Memory B cell (primary cell): ENCODE results near the gene FRMPD4.

Experiments
- ATAC-seq: fragments of 150-1000 bp; cut with Tn5 transposase; 2 replicates; pipeline ENCODE4 v1.10.0; 2021; ENCODE audit warnings: low read depth, mild to moderate bottlenecking, moderate library complexity
- DNase-seq, 2 donors: peaks; one replicate each; pipeline ENCODE4 v3.0.0; 2022; ENCODE audit warnings: low spot score in 2 of 2
- H3K27ac Mint-ChIP-seq: one replicate; pipeline ENCODE4 v1.8.0; 2022; ENCODE audit warnings: mild to moderate bottlenecking, moderate library complexity, mixed read lengths
- H3K27me3 Mint-ChIP-seq: one replicate; pipeline ENCODE4 v1.8.0; 2022; ENCODE audit warnings: mixed read lengths
- H3K36me3 Mint-ChIP-seq: one replicate; pipeline ENCODE4 v1.8.0; 2022; ENCODE audit warnings: mild to moderate bottlenecking, mixed read lengths
- H3K4me1 Mint-ChIP-seq: one replicate; pipeline ENCODE4 v1.8.0; 2022; ENCODE audit warnings: mixed read lengths
- H3K4me3 Mint-ChIP-seq: one replicate; pipeline ENCODE4 v1.8.0; 2022; ENCODE audit warnings: mild to moderate bottlenecking, moderate library complexity, mixed read lengths
- H3K9me3 Mint-ChIP-seq: one replicate; pipeline ENCODE4 v1.8.0; 2022; ENCODE audit warnings: mixed read lengths

Gene FRMPD4

DNA sequence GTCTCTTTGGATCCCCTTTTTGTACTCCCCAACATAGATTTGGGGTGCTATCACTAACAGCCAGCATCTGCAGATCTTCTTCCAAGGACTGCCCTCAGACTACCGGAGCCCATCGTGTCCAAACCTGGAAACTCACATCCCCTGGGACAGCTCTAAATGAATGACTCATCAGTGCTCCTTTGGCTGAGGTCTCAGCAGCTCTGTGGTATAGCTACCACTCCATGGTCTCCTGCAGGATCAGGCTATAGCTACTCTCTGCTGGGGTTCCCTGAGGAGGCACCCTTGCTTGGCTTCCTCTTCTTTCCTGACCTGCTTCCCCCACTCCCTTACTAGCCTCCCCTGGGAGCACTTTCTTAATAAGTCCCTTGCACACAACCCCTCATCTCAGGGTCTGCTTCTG is 555.5 kb downstream of the FRMPD4 start:
- ATAC-seq (no peak), DNase-seq (no peak)
- H3K27ac Mint-ChIP-seq: no peak overlapping the region
- H3K36me3 Mint-ChIP-seq: no peaks in the 10 kb centered on the region
- H3K27me3 Mint-ChIP-seq: peaks cover 1% of the 10 kb centered on the region
- H3K9me3 Mint-ChIP-seq: no peaks in the 10 kb centered on the region
- H3K4me1 Mint-ChIP-seq: no peaks in the 10 kb centered on the region
- no peak overlapping the region for H3K4me3 Mint-ChIP-seq

DNA sequence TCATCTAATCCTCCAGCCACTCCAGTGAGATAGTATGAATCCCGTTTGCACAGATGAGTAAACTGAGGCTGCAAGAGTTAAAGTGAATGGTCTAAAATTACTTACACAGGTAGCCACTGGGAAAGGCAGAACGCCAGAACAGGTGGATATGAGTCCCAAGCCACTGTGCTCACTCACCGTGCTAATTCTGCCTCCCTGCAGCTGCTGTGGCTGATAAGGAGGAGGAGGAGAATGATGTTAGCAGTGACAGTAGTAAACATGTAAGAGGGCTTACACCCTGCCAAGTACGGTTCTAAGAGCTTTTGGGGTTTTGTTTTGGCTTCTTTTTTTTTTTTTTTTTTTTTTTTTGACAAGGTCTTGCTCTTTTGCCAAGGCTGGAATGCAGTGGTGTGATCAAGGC is 562.5 kb downstream of the FRMPD4 start:
- Mint-ChIP-seq H3K9me3 (no peaks in the 10 kb centered on the region), H3K27ac (no peak overlapping the region), H3K27me3 (no peaks in the 10 kb centered on the region), H3K4me3 (no peak overlapping the region), H3K36me3 (no peaks in the 10 kb centered on the region), H3K4me1 (no peaks in the 10 kb centered on the region)
- ATAC-seq (no peak), DNase-seq (no peak)

DNA sequence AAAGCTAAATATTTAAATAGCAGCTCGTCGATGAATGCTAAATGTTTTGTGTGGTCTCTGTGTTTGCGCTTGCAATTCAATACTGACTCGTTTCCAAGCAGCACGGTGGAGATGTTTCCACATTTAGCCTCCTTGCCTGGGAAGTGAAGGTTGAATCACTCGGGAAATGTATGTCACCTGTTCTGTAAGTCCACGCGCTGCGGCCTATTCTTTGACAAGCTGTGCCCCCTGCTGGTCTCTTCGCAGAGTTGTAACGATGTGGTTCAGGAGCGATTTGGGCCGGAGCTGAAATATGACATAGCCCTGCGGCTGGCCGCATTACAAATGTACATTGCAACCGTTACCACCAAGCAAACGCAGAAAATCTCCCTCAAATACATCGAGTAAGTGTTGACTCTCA is 563.4 kb downstream of the FRMPD4 start:
- DNase-seq (peak; percentile 18 to 22), ATAC-seq (peak; percentile 74)
- Mint-ChIP-seq H3K27ac (no peak overlapping the region), H3K4me3 (no peak overlapping the region), H3K4me1 (no peaks in the 10 kb centered on the region), H3K36me3 (no peaks in the 10 kb centered on the region), H3K9me3 (no peaks in the 10 kb centered on the region), H3K27me3 (no peaks in the 10 kb centered on the region)

DNA sequence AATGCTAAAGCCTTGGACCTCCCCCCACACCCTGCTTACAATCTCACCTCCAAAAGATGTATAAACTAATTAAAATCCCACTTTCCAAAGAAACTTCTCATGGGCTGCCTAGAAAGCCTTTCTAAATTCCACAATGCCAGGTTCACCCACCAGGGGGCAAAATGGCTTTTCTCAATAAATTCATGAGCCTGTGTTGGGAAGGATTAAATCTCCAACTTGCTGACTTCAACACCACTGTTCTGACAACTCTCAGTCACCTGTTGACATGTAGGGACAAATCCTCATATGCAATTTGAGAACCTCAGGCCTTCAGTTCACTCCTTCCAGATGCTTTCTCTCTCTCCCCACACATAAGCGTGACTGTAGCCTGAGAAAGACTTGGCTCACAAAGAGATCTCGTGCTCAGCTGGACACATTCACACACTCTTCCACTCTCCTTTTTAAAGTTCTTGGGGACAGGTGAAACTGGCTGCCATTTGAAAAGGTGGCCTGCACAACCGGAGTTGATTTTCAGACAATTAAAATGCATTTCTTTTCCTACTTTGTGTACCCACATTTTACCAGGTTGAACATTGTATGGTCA is 564.3 kb downstream of the FRMPD4 start:
- Mint-ChIP-seq H3K36me3 (no peaks in the 10 kb centered on the region), H3K27ac (no peak overlapping the region), H3K4me3 (no peak overlapping the region), H3K27me3 (no peaks in the 10 kb centered on the region), H3K9me3 (no peaks in the 10 kb centered on the region), H3K4me1 (no peaks in the 10 kb centered on the region)
- ATAC-seq (no peak), DNase-seq (no peak)

DNA sequence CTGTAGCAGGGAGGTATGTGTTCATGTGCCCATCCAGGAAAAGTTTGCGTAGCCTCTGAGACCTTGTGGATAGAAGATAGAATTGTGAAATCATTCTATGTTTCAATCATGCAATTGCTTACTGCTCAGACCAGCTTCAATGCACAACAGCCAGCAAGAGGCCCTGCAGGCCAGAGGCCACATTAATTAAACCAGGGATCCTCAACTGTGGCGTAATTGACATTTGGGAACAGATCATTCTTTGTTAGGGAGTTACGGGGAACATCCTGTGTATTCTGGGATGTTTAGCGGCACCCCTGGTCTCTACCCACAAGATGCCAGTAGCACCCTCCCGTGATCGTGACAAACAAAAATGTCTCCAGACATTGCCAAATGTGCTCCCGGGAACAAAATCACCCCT is 566.4 kb downstream of the FRMPD4 start:
- no peaks in the 10 kb centered on the region for H3K36me3 Mint-ChIP-seq
- no peak overlapping the region for H3K27ac Mint-ChIP-seq
- peaks cover 4% of the 10 kb centered on the region for H3K4me1 Mint-ChIP-seq
- DNase-seq: no peak
- H3K9me3 Mint-ChIP-seq: no peaks in the 10 kb centered on the region
- ATAC-seq: no peak
- H3K27me3 Mint-ChIP-seq: no peaks in the 10 kb centered on the region
- no peak overlapping the region for H3K4me3 Mint-ChIP-seq

DNA sequence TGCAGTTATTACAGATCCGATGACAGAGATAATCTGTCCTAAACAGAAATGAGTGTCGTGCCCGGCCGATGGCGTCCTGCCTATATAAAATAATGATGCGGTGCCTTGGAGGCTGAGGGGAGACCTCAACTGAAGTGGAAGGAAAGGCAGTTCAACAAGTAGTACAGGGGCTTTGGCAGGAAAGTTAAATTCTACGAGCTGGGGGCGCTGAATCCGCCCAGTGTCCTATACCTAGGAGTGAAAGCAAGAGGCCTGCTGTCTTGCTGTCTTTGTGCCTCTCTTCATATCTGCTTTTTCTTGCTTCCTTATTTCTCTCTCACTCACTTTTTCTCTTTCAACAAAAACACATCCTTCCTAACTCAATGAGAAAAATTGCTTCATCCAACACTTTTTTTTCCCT is 570.8 kb downstream of the FRMPD4 start:
- H3K27ac Mint-ChIP-seq: peak overlapping the region; percentile 39
- H3K27me3 Mint-ChIP-seq: no peaks in the 10 kb centered on the region
- H3K4me1 Mint-ChIP-seq: peaks cover 6% of the 10 kb centered on the region
- no peaks in the 10 kb centered on the region for H3K36me3 Mint-ChIP-seq
- H3K9me3 Mint-ChIP-seq: no peaks in the 10 kb centered on the region
- DNase-seq (no peak), ATAC-seq (peak; percentile 59)
- H3K4me3 Mint-ChIP-seq: no peak overlapping the region

DNA sequence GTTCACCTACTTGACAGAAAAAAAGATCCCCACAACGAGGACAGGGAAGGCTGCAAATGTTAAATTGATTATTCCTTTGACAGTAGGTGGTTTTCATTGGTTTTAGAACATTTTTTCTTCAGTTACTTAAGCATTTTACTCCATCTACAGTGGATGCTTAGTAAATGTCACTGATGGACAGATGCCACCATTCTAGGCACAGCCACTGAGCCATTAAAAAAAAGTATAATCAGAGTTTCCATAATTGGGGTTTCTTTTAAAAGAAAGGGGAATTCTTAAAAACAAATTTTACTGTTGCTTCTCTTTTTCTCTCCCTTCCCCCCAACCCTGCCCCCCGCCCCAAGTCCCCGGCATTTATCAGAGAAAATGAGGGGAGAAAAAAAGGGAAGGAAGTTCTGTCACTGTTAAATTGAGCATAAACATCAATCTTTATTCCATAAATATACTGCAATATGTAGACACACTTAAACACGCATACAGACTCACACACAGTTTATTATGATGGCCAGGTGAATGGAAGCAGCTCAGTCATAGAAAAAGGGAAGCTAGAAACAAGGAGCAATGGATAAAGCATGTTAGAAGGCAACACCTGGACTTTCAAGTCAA is 573.3 kb downstream of the FRMPD4 start:
- Mint-ChIP-seq H3K9me3 (no peaks in the 10 kb centered on the region), H3K4me3 (peak overlapping the region; percentile 47), H3K36me3 (no peaks in the 10 kb centered on the region), H3K27ac (no peak overlapping the region), H3K27me3 (no peaks in the 10 kb centered on the region), H3K4me1 (peaks cover 6% of the 10 kb centered on the region)
- DNase-seq (no peak), ATAC-seq (peak; percentile 32)

DNA sequence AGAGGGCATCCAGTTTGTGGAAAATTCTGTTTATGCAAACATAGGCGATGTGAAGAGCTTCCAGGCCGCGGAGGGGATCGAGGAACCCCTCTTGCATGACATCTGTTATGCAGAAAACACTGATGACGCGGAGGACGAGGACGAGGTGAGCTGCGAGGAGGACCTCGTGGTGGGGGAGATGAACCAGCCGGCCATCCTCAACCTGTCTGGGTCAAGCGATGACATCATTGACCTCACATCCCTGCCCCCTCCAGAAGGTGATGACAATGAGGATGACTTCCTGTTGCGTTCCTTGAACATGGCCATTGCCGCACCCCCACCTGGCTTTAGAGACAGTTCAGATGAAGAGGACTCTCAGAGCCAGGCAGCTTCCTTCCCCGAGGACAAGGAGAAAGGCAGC is 578.3 kb downstream of the FRMPD4 start:
- no peak overlapping the region for H3K27ac Mint-ChIP-seq
- H3K4me3 Mint-ChIP-seq: no peak overlapping the region
- DNase-seq (no peak), ATAC-seq (no peak)
- H3K4me1 Mint-ChIP-seq: peaks cover 2% of the 10 kb centered on the region
- no peaks in the 10 kb centered on the region for H3K36me3 Mint-ChIP-seq
- no peaks in the 10 kb centered on the region for H3K9me3 Mint-ChIP-seq
- H3K27me3 Mint-ChIP-seq: peaks cover 8% of the 10 kb centered on the region

DNA sequence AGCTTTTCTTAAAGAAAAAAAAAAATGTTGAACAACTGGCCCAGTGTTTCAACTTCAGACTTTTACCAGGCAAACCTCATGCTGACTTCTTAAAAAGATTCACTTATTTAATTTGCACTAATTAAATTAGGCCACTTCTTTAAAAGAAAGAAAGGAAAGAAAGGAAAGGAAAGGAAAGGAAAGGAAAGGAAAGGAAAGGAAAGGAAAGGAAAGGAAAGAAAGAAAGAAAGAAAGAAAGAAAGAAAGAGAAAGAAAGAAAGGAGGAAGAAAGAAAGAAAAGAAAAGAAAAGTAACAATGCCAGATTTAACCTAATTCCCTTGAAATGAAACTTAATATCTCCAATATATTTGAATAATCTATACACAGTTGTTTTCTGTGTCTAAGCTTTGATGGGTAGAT is 581.6 kb downstream of the FRMPD4 start:
- Mint-ChIP-seq H3K27ac (no peak overlapping the region), H3K4me1 (peaks cover 2% of the 10 kb centered on the region), H3K36me3 (no peaks in the 10 kb centered on the region), H3K9me3 (no peaks in the 10 kb centered on the region), H3K27me3 (peaks cover 8% of the 10 kb centered on the region), H3K4me3 (no peak overlapping the region)
- no peak for DNase-seq
- ATAC-seq: no peak

DNA sequence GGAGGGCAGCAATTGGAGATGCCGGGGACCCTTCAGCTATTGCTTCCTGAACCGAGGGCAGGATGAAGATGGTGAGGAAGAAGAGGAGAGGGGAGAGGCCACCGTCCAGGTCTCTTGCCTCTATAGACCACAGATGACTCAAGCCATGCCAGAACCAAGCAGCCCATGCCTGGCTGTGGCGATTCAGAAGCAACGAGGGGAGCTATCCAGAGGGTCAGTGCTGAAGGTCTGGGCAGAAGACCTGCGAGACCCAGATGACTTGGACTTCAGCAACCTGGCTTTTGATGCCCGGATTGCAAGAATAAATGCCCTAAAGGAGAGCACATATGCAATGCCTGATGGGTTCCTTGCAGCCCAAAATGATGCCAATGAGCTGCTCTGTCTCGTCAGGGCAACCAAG is 582.8 kb downstream of the FRMPD4 start:
- H3K9me3 Mint-ChIP-seq: no peaks in the 10 kb centered on the region
- no peak overlapping the region for H3K27ac Mint-ChIP-seq
- no peak overlapping the region for H3K4me3 Mint-ChIP-seq
- H3K4me1 Mint-ChIP-seq: peaks cover 2% of the 10 kb centered on the region
- peaks cover 8% of the 10 kb centered on the region for H3K27me3 Mint-ChIP-seq
- H3K36me3 Mint-ChIP-seq: no peaks in the 10 kb centered on the region
- no peak for DNase-seq
- ATAC-seq: no peak

DNA sequence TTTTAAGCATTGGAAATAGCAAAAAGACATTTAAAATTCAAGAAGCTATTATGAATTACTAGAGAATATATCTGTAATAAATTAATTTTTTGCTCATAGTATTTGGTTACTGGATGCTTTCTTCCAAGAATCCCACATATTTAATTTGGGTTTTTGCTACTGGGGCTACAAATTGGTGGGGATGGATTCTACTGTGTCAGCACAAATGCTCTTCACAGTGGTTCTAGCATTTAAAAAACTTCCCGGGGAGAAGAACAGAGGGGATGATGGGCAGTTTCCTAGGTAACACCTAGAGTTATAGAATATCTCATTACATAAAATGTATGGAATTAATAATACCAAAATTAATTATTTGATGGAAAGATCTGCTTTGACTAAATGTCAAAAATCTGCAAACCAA is 584.0 kb downstream of the FRMPD4 start:
- Mint-ChIP-seq H3K4me1 (peaks cover 2% of the 10 kb centered on the region), H3K27me3 (peaks cover 8% of the 10 kb centered on the region), H3K4me3 (no peak overlapping the region), H3K36me3 (no peaks in the 10 kb centered on the region), H3K27ac (no peak overlapping the region), H3K9me3 (no peaks in the 10 kb centered on the region)
- no peak for ATAC-seq
- no peak for DNase-seq

DNA sequence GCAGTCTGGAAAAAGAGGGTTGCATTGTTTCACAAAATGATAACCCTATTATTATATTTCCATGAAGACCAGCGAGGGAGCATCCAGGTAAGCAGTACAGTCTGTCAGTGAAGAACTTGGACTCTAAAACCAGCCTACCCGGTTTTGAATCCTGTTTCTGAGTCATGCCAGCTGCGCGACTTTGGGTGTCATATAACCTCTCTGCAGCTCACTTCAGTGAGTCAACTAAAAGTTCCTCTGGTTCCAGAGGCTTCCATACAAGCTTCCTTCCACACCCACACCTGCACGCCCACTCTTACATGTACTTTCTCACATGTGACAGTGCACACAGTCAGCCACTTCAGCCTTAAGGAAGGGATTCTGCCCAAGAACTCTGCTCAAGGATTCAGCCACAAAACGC is 603.1 kb downstream of the FRMPD4 start:
- Mint-ChIP-seq H3K36me3 (no peaks in the 10 kb centered on the region), H3K4me3 (no peak overlapping the region), H3K4me1 (peaks cover 2% of the 10 kb centered on the region), H3K9me3 (no peaks in the 10 kb centered on the region), H3K27ac (no peak overlapping the region), H3K27me3 (peaks cover 2% of the 10 kb centered on the region)
- ATAC-seq: no peak
- no peak for DNase-seq

DNA sequence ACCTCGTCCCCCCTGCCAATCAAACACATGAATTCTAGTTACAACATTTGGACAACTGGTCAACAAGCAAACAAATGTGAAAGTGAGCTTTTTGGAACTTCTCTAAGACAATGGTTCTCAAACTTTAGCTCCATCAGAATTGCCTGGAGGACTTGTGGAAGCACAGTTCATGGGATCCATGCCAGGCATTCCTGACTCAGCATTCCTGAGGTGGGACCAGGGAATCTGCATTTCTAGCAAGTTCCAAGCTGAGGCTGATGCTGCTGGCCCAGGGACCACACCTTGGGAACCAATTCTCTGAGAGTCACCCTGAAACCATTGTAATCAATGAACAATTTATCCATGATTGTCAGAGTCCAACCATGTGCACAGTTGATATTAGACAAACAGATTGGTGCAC is 609.2 kb downstream of the FRMPD4 start:
- DNase-seq: no peak
- ATAC-seq: no peak
- no peak overlapping the region for H3K4me3 Mint-ChIP-seq
- no peak overlapping the region for H3K27ac Mint-ChIP-seq
- H3K9me3 Mint-ChIP-seq: peaks cover 2% of the 10 kb centered on the region
- H3K4me1 Mint-ChIP-seq: no peaks in the 10 kb centered on the region
- H3K36me3 Mint-ChIP-seq: no peaks in the 10 kb centered on the region
- no peaks in the 10 kb centered on the region for H3K27me3 Mint-ChIP-seq

DNA sequence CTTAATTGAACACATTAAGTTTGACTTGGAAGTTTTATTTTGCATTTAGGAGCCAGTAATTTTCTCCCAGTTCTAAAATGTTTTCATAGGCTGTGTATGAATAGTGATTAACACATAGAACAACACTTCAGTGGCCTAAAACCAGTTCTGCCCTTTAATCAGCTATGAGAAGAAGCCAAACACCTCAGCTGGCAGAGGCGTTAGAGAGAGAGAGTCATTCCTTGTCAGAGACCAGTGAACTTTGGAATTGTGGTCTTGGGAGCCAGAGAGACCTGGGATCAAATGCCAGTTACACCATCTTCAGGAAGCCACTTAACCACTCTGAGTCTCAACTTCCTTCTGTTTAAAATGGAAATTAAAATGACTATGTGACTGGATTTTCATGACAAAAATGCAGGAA is 613.6 kb downstream of the FRMPD4 start:
- H3K36me3 Mint-ChIP-seq: no peaks in the 10 kb centered on the region
- no peak for DNase-seq
- no peak for ATAC-seq

DNA sequence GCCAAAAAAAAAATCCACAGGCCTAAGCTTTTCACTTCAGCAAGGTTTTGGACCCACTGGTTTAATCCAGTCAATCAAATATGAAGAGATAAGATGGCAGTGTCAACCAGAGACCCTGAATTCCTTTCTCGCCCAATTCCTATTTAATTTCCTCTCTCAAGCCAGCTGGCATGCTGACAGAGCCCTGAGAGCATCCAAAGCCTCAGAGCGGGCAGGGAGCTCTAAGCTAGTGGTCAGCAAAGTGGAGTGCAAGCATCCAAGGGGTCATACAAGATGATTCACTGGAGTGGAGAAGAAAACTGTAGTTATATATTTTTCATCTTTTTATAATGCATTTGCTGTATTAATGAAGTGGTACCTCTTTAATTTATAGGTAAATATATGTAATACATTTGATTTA is 615.1 kb downstream of the FRMPD4 start:
- Mint-ChIP-seq H3K9me3 (peaks cover 2% of the 10 kb centered on the region), H3K4me1 (no peaks in the 10 kb centered on the region), H3K27me3 (peaks cover 7% of the 10 kb centered on the region)

More for the DNA sequence above, 613.6 kb downstream of the FRMPD4 start:
- Mint-ChIP-seq H3K9me3 (peaks cover 2% of the 10 kb centered on the region), H3K4me1 (no peaks in the 10 kb centered on the region), H3K27ac (no peak overlapping the region), H3K27me3 (peaks cover 5% of the 10 kb centered on the region), H3K4me3 (no peak overlapping the region)

More for the DNA sequence above, 615.1 kb downstream of the FRMPD4 start:
- DNase-seq (no peak), ATAC-seq (no peak)
- no peaks in the 10 kb centered on the region for H3K36me3 Mint-ChIP-seq
- no peak overlapping the region for H3K4me3 Mint-ChIP-seq
- H3K27ac Mint-ChIP-seq: no peak overlapping the region
